H9 (cell line): Measurements from ENCODE around the gene TRAPPC2L. TPM values are rescaled to one million over a fixed set of nuclear protein-coding genes. Genes with fewer than 3 reads are reported as not detected.
A peak's percentile ranks its signal among the peaks of the same experiment; 100 is the strongest.
"Not testable (repeated sequence)": the region's sequence is repeated elsewhere in the genome, so short reads cannot be mapped to it uniquely, and the experiment has no call there.

ENCODE experiments used
- DNase-seq: peaks from one replicate; pipeline ENCODE4 v3.0.0-alpha.2; 2017
- H2AFZ ChIP-seq: one replicate; pipeline ENCODE4 v1.6.1; 2013; ENCODE audit warnings: mild to moderate bottlenecking, low read length, control low read depth, moderate library complexity
- H2AK5ac ChIP-seq: 2 replicates; pipeline ENCODE4 v1.6.1; 2013; ENCODE audit warnings: low read length, control low read depth, mixed read lengths; ENCODE audit not compliant: insufficient read length
- H2BK120ac ChIP-seq: one replicate; pipeline ENCODE4 v1.6.1; 2013; ENCODE audit warnings: low read depth, mild to moderate bottlenecking, low read length, control low read depth, inconsistent platforms; ENCODE audit not compliant: poor library complexity, severe bottlenecking
- H2BK12ac ChIP-seq: 2 replicates; pipeline ENCODE4 v1.6.1; 2013; ENCODE audit warnings: low read length, control low read depth, mixed read lengths, low read depth; ENCODE audit not compliant: insufficient read length
- H2BK15ac ChIP-seq: 2 replicates; pipeline ENCODE4 v1.6.1; 2013; ENCODE audit warnings: low read depth, low read length, control low read depth
- H2BK20ac ChIP-seq: one replicate; pipeline ENCODE4 v1.6.1; 2013; ENCODE audit warnings: low read depth, mild to moderate bottlenecking, low read length, control low read depth, inconsistent platforms; ENCODE audit not compliant: poor library complexity, severe bottlenecking
- H2BK5ac ChIP-seq: 2 replicates; pipeline ENCODE4 v1.6.1; 2013; ENCODE audit warnings: low read length, control low read depth, mixed read lengths; ENCODE audit not compliant: insufficient read length
- H3K14ac ChIP-seq: 2 replicates; pipeline ENCODE4 v1.6.1; 2013; ENCODE audit warnings: low read length, control low read depth; ENCODE audit not compliant: insufficient read depth
- H3K18ac ChIP-seq: 2 replicates; pipeline ENCODE4 v1.6.1; 2013; ENCODE audit warnings: low read depth, mild to moderate bottlenecking, mixed read lengths, low read length, control low read depth; ENCODE audit not compliant: insufficient read length
- H3K23ac ChIP-seq: 2 replicates; pipeline ENCODE4 v1.6.1; 2013; ENCODE audit warnings: low read length, control low read depth, mixed read lengths, low read depth; ENCODE audit not compliant: insufficient read length
- H3K23me2 ChIP-seq: 2 replicates; pipeline ENCODE4 v1.6.1; 2013; ENCODE audit warnings: low read depth, mild to moderate bottlenecking, mixed read lengths, low read length, control low read depth; ENCODE audit not compliant: insufficient read length, poor library complexity, severe bottlenecking
- H3K27ac ChIP-seq: 2 replicates; pipeline ENCODE4 v1.5.1; 2013; ENCODE audit warnings: low read length, control low read depth, mixed read lengths, low read depth; ENCODE audit not compliant: insufficient read length
- H3K27me3 ChIP-seq: 2 replicates; pipeline ENCODE4 v1.6.1; 2013; ENCODE audit warnings: low read length, control low read depth, inconsistent platforms; ENCODE audit not compliant: insufficient read depth
- H3K4ac ChIP-seq: 2 replicates; pipeline ENCODE4 v1.6.1; 2013; ENCODE audit warnings: low read depth, mild to moderate bottlenecking, control low read depth, inconsistent platforms, low read length, moderate library complexity
- H3K4me1 ChIP-seq: 2 replicates; pipeline ENCODE4 v1.6.1; 2013; ENCODE audit warnings: low read length, control low read depth, inconsistent platforms; ENCODE audit not compliant: insufficient read depth
- H3K4me2 ChIP-seq: 2 replicates; pipeline ENCODE4 v1.6.1; 2013; ENCODE audit warnings: low read length, control low read depth, mixed read lengths; ENCODE audit not compliant: insufficient read length, insufficient read depth
- H3K56ac ChIP-seq: 2 replicates; pipeline ENCODE4 v1.6.1; 2013; ENCODE audit warnings: low read depth, mild to moderate bottlenecking, mixed read lengths, low read length, control low read depth; ENCODE audit not compliant: insufficient read length
- H3K79me1 ChIP-seq: 2 replicates; pipeline ENCODE4 v1.6.1; 2013; ENCODE audit warnings: low read depth, mild to moderate bottlenecking, moderate library complexity, low read length, control low read depth, inconsistent platforms; ENCODE audit not compliant: insufficient read depth, poor library complexity, severe bottlenecking
- H3K79me2 ChIP-seq: 2 replicates; pipeline ENCODE4 v1.6.1; 2013; ENCODE audit warnings: low read length, control low read depth, inconsistent platforms; ENCODE audit not compliant: insufficient read depth
- H3K9ac ChIP-seq: 2 replicates; pipeline ENCODE4 v1.6.1; 2013; ENCODE audit warnings: low read length, control low read depth, mixed read lengths; ENCODE audit not compliant: insufficient read length; ENCODE audit errors: extremely low read depth
- H3K9me3 ChIP-seq: one replicate; pipeline ENCODE4 v1.6.1; 2013; ENCODE audit warnings: low read depth, low read length, inconsistent platforms; ENCODE audit not compliant: control insufficient read depth
- H3T11ph ChIP-seq: one replicate; pipeline ENCODE4 v1.6.1; 2013; ENCODE audit warnings: mild to moderate bottlenecking, low read length, control low read depth, inconsistent platforms
- H4K20me1 ChIP-seq: one replicate; pipeline ENCODE4 v1.6.1; 2013; ENCODE audit not compliant: control insufficient read depth, insufficient read length, insufficient read depth
- H4K5ac ChIP-seq: 2 replicates; pipeline ENCODE4 v1.6.1; 2013; ENCODE audit warnings: low read depth, mild to moderate bottlenecking, mixed read lengths, low read length, control low read depth; ENCODE audit not compliant: insufficient read length
- H4K8ac ChIP-seq: replicated peaks from 2 replicates; pipeline ENCODE4 v1.6.1; 2013; ENCODE audit warnings: low read length, control low read depth, mixed read lengths, low read depth; ENCODE audit not compliant: insufficient read length
- H4K91ac ChIP-seq: 2 replicates; pipeline ENCODE4 v1.6.1; 2013; ENCODE audit warnings: low read depth, mild to moderate bottlenecking, moderate library complexity, mixed read lengths, low read length, control low read depth; ENCODE audit not compliant: insufficient read length
- H3K27ac Mint-ChIP-seq, 3 experiments: 2 replicates in 2 of 3; 3 replicates in 1 of 3; pipeline ENCODE4 v1.8.0; 2020 to 2021; ENCODE audit warnings: mixed read lengths in 3 of 3, mild to moderate bottlenecking in 1 of 3, moderate library complexity in 1 of 3
- H3K27me3 Mint-ChIP-seq: 2 replicates; pipeline ENCODE4 v1.8.0; 2021; ENCODE audit warnings: low read depth, mild to moderate bottlenecking, moderate library complexity, mixed read lengths
- H3K36me3 Mint-ChIP-seq, 3 experiments: 2 replicates in 2 of 3; 3 replicates in 1 of 3; pipeline ENCODE4 v1.8.0; 2020 to 2021; ENCODE audit warnings: low read depth in 3 of 3, mixed read lengths in 3 of 3; ENCODE audit not compliant: insufficient read depth in 1 of 3
- H3K4me1 Mint-ChIP-seq, 2 experiments: 2 replicates each; pipeline ENCODE4 v1.8.0; 2020; ENCODE audit warnings: mixed read lengths in 2 of 2
- H3K4me3 Mint-ChIP-seq, 2 experiments: 2 replicates in 1 of 2; 3 replicates in 1 of 2; pipeline ENCODE4 v1.8.0; 2020 to 2021; ENCODE audit warnings: mild to moderate bottlenecking in 2 of 2, mixed read lengths in 2 of 2, moderate library complexity in 1 of 2
- H3K9me3 Mint-ChIP-seq, 2 experiments: 2 replicates in 1 of 2; 3 replicates in 1 of 2; pipeline ENCODE4 v1.8.0; 2020; ENCODE audit warnings: mild to moderate bottlenecking in 2 of 2, mixed read lengths in 2 of 2, moderate library complexity in 1 of 2
- WGBS: extraction: QIAGEN DNeasy Blood & Tissue Kit; methylation state at CpG from one replicate; pipeline ENCODE4 v1.1.7; 2013; ENCODE audit warnings: missing lambda C conversion rate, low lambda C conversion rate, mixed read lengths; ENCODE audit not compliant: insufficient read length; ENCODE audit errors: extremely low coverage; 5-methylcytosine and 5-hydroxymethylcytosine counted together
- total RNA-seq: library from RNA; stranded (reverse); gene quantifications from 2 replicates; pipeline ENCODE4 v1.2.1, GENCODE V29; 2021
- TF ChIP-seq, protein P1 (sequence below): fragments of 200-600 bp; sonication (generic); conservative IDR thresholded peaks from 3 replicates; pipeline ENCODE4 v1.8.0; 2021; ENCODE audit warnings: antibody characterized with exemption, mild to moderate bottlenecking

The TRAPPC2L gene
- total RNA-seq, 1 experiment from 2014 or later: 90.3 TPM

DNA sequence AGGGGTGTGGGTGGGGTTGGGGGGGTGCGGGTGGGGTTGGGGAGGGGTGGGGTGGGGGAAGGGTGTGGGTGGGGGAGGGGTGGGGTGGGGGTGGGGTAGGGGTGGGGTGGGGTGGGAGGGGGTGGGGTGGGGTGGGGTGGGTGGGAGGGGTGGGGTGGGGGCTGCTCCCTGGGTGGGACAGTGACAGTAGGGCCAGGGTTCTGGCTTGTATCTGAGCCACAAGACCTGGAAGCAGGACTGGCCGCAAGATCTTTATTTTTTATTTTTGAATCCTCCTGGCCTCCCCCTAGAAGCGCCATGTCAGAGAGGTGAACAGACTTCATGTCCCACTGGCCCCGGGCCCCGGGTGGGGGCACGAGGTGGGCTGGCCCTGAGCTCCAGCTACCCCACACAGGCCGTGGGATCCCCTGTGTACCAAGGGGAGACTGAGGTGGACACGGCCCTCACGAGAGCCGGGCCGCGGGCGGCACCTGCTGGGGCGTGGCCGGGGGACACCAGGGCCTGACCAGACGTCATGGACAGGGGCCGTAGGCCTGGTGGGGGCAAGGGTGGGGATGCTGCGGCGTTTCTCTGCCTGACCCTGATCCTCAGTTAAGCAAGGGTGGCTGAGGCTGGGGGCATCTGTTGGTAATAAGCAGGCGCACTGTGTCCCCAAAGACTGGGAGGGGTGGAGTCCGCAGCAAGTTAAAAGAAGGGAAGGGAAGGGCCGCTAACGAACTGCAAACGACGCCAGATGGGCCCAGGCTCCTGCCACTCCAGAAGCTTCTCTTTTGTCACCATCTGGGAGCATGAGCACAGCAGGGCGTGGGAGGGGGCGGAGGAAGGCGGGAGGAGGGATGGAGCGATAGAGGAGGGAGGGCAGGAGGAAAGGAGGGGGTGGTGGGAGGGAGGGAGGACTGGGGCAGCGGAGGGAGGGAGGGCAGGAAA, 31.8 kb downstream of the TRAPPC2L start:
- Mint-ChIP-seq H3K27ac (no peak overlapping the region), H3K27me3 (peaks cover 11% of the 10 kb centered on the region), H3K9me3 (peaks cover 0 to 8% of the 10 kb centered on the region in 2 experiments; a peak in 4 of 5 replicates), H3K4me1 (no peaks in the 10 kb centered on the region), H3K36me3 (no peaks in the 10 kb centered on the region), H3K4me3 (no peak overlapping the region)
- no peaks in the 10 kb centered on the region for H3K79me2 ChIP-seq
- H3K27ac ChIP-seq: no peak overlapping the region
- H3K9ac ChIP-seq: no peak overlapping the region
- H3K4me2 ChIP-seq: no peak overlapping the region
- H4K5ac ChIP-seq: no peak overlapping the region
- H3K23ac ChIP-seq: no peak overlapping the region
- H3K14ac ChIP-seq: no peak overlapping the region
- H2AK5ac ChIP-seq: no peak overlapping the region
- no peak overlapping the region for H2BK120ac ChIP-seq
- H3K4ac ChIP-seq: no peak overlapping the region
- no peak overlapping the region for H3K56ac ChIP-seq
- H3K9me3 ChIP-seq: no peaks in the 10 kb centered on the region
- no peaks in the 10 kb centered on the region for H3K27me3 ChIP-seq
- no peaks in the 10 kb centered on the region for H3K4me1 ChIP-seq
- no peak overlapping the region for H2AFZ ChIP-seq
- no peaks in the 10 kb centered on the region for H3K23me2 ChIP-seq
- WGBS: no CpG with 5 or more reads among the region's 30 CpGs
- no peak overlapping the region for H2BK5ac ChIP-seq
- no peak overlapping the region for H3T11ph ChIP-seq
- no peak overlapping the region for H2BK20ac ChIP-seq
- no peak overlapping the region for H2BK15ac ChIP-seq
- H4K91ac ChIP-seq: no peak overlapping the region
- TF ChIP-seq, protein P1, sequence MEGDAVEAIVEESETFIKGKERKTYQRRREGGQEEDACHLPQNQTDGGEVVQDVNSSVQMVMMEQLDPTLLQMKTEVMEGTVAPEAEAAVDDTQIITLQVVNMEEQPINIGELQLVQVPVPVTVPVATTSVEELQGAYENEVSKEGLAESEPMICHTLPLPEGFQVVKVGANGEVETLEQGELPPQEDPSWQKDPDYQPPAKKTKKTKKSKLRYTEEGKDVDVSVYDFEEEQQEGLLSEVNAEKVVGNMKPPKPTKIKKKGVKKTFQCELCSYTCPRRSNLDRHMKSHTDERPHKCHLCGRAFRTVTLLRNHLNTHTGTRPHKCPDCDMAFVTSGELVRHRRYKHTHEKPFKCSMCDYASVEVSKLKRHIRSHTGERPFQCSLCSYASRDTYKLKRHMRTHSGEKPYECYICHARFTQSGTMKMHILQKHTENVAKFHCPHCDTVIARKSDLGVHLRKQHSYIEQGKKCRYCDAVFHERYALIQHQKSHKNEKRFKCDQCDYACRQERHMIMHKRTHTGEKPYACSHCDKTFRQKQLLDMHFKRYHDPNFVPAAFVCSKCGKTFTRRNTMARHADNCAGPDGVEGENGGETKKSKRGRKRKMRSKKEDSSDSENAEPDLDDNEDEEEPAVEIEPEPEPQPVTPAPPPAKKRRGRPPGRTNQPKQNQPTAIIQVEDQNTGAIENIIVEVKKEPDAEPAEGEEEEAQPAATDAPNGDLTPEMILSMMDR: no peak
- DNase-seq: no peak
- no peak overlapping the region for H2BK12ac ChIP-seq
- no peak overlapping the region for H4K8ac ChIP-seq
- H3K79me1 ChIP-seq: no peaks in the 10 kb centered on the region
- no peak overlapping the region for H3K18ac ChIP-seq
- no peaks in the 10 kb centered on the region for H4K20me1 ChIP-seq

DNA sequence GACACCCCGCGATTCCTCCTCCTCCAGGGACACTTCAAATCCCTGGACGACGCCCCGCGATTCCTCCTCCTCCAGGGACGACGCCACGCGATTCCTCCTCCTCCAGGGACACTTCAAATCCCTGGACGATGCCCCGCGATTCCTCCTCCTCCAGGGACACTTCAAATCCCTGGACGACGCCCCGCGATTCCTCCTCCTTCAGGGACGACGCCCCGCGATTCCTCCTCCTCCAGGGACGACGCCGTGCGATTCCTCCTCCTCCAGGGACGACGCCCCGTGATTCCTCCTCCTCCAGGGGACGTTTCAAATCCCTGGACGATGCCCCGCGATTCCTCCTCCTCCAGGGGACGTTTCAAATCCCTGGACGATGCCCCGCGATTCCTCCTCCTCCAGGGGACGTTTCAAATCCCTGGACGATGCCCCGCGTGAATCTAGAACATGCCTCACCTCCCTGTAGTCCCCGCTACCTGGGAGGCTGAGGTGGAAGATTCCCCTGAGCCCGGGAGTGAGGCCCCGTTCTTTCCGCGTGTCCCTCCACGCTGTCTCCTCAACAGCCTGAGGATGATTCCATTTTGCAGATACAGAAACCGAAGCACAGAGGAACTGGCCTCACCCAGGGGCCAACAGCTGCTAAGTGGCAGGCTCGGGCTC, 32.9 kb downstream of the TRAPPC2L start:
- H3K4me1 ChIP-seq, H3K14ac ChIP-seq, H3K4ac ChIP-seq, H2AK5ac ChIP-seq, H3K36me3 Mint-ChIP-seq, H3K4me1 Mint-ChIP-seq, H2BK20ac ChIP-seq, H3K23ac ChIP-seq, H3K27me3 ChIP-seq, H4K8ac ChIP-seq, H4K91ac ChIP-seq, H3K4me2 ChIP-seq, H3K9ac ChIP-seq, H3K4me3 Mint-ChIP-seq, H3K27ac ChIP-seq, H3K23me2 ChIP-seq, H3K56ac ChIP-seq, DNase-seq, H3K9me3 Mint-ChIP-seq, H3K18ac ChIP-seq, H3K79me1 ChIP-seq, H2AFZ ChIP-seq, H3K9me3 ChIP-seq, H3T11ph ChIP-seq, H3K79me2 ChIP-seq, H2BK5ac ChIP-seq, H2BK15ac ChIP-seq, H4K20me1 ChIP-seq, H2BK12ac ChIP-seq, H4K5ac ChIP-seq, H2BK120ac ChIP-seq: not testable (repeated sequence)
- Mint-ChIP-seq H3K27me3 (peaks cover 11% of the 10 kb centered on the region), H3K27ac (peak overlapping the region in 1 of 3 experiments; percentile 80; a peak in 1 of 7 replicates)
- WGBS: no CpG with 5 or more reads among the region's 48 CpGs
